Vagina (tissue), 2 donors: ENCODE data around the gene GSG1L.

Source experiments
- POLR2A ChIP-seq, 2 donors: fragments of 450-650 bp; IDR thresholded peaks; one replicate each; pipeline ENCODE4 v1.6.1; 2017; ENCODE audit warnings: antibody characterized with exemption in 2 of 2, mild to moderate bottlenecking in 2 of 2, moderate library complexity in 2 of 2
- POLR2AphosphoS5 ChIP-seq, 2 donors: sonication (generic); formaldehyde crosslinking; IDR thresholded peaks; one replicate each; pipeline ENCODE4 v1.9.0; 2017; ENCODE audit warnings: antibody characterized with exemption in 2 of 2, mild to moderate bottlenecking in 2 of 2, low read depth in 1 of 2; ENCODE audit not compliant: insufficient read depth in 1 of 2
- TF ChIP-seq, protein P1 (sequence below), 3 experiments: fragments of 450-650 bp in 2 of 3; fragments of 200-600 bp in 1 of 3; sonication (generic) in 1 of 3; IDR thresholded peaks; one replicate each; pipeline ENCODE4 v1.5.1; 2017 to 2019; ENCODE audit warnings: antibody characterized with exemption in 3 of 3, mild to moderate bottlenecking in 2 of 3, moderate library complexity in 2 of 3

GRCh38 chr16:27790546-27791403, 272.7 kb downstream of the GSG1L start:
- TF ChIP-seq, protein P1, sequence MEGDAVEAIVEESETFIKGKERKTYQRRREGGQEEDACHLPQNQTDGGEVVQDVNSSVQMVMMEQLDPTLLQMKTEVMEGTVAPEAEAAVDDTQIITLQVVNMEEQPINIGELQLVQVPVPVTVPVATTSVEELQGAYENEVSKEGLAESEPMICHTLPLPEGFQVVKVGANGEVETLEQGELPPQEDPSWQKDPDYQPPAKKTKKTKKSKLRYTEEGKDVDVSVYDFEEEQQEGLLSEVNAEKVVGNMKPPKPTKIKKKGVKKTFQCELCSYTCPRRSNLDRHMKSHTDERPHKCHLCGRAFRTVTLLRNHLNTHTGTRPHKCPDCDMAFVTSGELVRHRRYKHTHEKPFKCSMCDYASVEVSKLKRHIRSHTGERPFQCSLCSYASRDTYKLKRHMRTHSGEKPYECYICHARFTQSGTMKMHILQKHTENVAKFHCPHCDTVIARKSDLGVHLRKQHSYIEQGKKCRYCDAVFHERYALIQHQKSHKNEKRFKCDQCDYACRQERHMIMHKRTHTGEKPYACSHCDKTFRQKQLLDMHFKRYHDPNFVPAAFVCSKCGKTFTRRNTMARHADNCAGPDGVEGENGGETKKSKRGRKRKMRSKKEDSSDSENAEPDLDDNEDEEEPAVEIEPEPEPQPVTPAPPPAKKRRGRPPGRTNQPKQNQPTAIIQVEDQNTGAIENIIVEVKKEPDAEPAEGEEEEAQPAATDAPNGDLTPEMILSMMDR (IDR thresholded peaks at IDR 0.05), result no peak
- no peak for TF ChIP-seq POLR2A (IDR thresholded peaks at IDR 0.05)
- no peak for TF ChIP-seq POLR2AphosphoS5 (IDR thresholded peaks at IDR 0.05; ENCODE audit: insufficient read depth in 1 of 2, low read depth in 1 of 2)
